WTC11 (cell line): Measurements from ENCODE around the gene ZCCHC14.

ENCODE experiments used
- CREB1 ChIP-seq: sonication (generic); formaldehyde crosslinking; IDR thresholded peaks from 2 replicates; pipeline ENCODE4 v1.8.0; 2023; ENCODE audit warnings: mild to moderate bottlenecking, missing genetic modification reagents
- CTCF ChIP-seq: fragments of 200-600 bp; IDR thresholded peaks from 2 replicates; pipeline ENCODE4 v1.8.0; 2022; ENCODE audit warnings: antibody characterized with exemption
- IRF2 ChIP-seq: sonication (generic); formaldehyde crosslinking; IDR thresholded peaks from 2 replicates; pipeline ENCODE4 v1.8.0; 2022; ENCODE audit warnings: low read depth, missing genetic modification reagents, borderline replicate concordance
- KAT7 ChIP-seq: sonication (generic); formaldehyde crosslinking; IDR thresholded peaks from 2 replicates; pipeline ENCODE4 v1.8.1; 2023; ENCODE audit warnings: missing genetic modification reagents, mild to moderate bottlenecking, borderline replicate concordance
- ZNF219 ChIP-seq: sonication (generic); formaldehyde crosslinking; IDR thresholded peaks from 2 replicates; pipeline ENCODE4 v1.8.0; 2023; ENCODE audit warnings: missing genetic modification reagents, mild to moderate bottlenecking, borderline replicate concordance
- ZNF532 ChIP-seq: fragments of 250-450 bp; sonication (Bioruptor Pico); IDR thresholded peaks from 2 replicates; pipeline ENCODE4 v1.9.0; 2021; ENCODE audit warnings: mild to moderate bottlenecking, borderline replicate concordance
- ZNF671 ChIP-seq: fragments of 250-450 bp; sonication (Bioruptor Pico); IDR thresholded peaks from 2 replicates; pipeline ENCODE4 v1.8.0; 2021; ENCODE audit warnings: mild to moderate bottlenecking

- TF ChIP-seq ZNF671 (no peak), CREB1 (CRISPR knock-in tag) (no peak), CTCF (no peak), ZNF532 (no peak), KAT7 (CRISPR knock-in tag) (no peak), ZNF219 (no peak), IRF2 (CRISPR knock-in tag) (no peak)
These were observed 35.7 kb downstream of the ZCCHC14 start for GRCh38 chr16:87457061-87457611.
